GM19193 (cell line): Measurements from ENCODE around the gene KLK2.

Source experiments
- POLR2A ChIP-seq: IDR thresholded peaks from 4 replicates; pipeline ENCODE4 v1.6.1; 2011; ENCODE audit not compliant: insufficient read depth, insufficient read length; ENCODE audit errors: extremely low read depth

The KLK2 gene

GRCh38 chr19:50839712-50840655 is 33.3 kb upstream of the KLK2 start:
- no peak for TF ChIP-seq POLR2A

- TF ChIP-seq POLR2A: no peak
These were observed 31.1 kb upstream of the KLK2 start for GRCh38 chr19:50842130-50842529.

GRCh38 chr19:50843205-50843604 is 30.0 kb upstream of the KLK2 start:
- TF ChIP-seq POLR2A: no peak

GRCh38 chr19:50843701-50844221 is 29.5 kb upstream of the KLK2 start:
- TF ChIP-seq POLR2A: no peak

GRCh38 chr19:50844296-50844935 is 28.8 kb upstream of the KLK2 start:
- no peak for TF ChIP-seq POLR2A

- no peak for TF ChIP-seq POLR2A
These were observed 22.5 kb upstream of the KLK2 start for GRCh38 chr19:50850738-50851137.

- no peak for TF ChIP-seq POLR2A
These were observed 21.6 kb upstream of the KLK2 start for GRCh38 chr19:50851620-50852019.

DNA sequence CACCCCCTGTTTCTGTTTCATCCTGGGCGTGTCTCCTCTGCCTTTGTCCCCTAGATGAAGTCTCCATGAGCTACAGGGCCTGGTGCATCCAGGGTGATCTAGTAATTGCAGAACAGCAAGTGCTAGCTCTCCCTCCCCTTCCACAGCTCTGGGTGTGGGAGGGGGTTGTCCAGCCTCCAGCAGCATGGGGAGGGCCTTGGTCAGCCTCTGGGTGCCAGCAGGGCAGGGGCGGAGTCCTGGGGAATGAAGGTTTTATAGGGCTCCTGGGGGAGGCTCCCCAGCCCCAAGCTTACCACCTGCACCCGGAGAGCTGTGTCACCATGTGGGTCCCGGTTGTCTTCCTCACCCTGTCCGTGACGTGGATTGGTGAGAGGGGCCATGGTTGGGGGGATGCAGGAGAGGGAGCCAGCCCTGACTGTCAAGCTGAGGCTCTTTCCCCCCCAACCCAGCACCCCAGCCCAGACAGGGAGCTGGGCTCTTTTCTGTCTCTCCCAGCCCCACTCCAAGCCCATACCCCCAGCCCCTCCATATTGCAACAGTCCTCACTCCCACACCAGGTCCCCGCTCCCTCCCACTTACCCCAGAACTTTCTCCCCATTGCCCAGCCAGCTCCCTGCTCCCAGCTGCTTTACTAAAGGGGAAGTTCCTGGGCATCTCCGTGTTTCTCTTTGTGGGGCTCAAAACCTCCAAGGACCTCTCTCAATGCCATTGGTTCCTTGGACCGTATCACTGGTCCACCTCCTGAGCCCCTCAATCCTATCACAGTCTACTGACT is 18.4 kb upstream of the KLK2 start, which contains the start of gene KLK3:
KLK3 (plus strand) TSS at position 280 of the 775 bp plus-strand sequence; CDS start at position 321, 41 bp downstream.
- TF ChIP-seq POLR2A: no peak

GRCh38 chr19:50857366-50857765 is 15.9 kb upstream of the KLK2 start:
- TF ChIP-seq POLR2A: no peak

DNA sequence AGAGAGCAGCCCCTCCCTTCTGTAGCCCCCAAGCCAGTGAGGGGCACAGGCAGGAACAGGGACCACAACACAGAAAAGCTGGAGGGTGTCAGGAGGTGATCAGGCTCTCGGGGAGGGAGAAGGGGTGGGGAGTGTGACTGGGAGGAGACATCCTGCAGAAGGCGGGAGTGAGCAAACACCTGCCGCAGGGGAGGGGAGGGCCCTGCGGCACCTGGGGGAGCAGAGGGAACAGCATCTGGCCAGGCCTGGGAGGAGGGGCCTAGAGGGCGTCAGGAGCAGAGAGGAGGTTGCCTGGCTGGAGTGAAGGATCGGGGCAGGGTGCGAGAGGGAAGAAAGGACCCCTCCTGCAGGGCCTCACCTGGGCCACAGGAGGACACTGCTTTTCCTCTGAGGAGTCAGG is 14.4 kb upstream of the KLK2 start:
- TF ChIP-seq POLR2A: no peak

GRCh38 chr19:50859849-50860248 is 13.4 kb upstream of the KLK2 start:
- TF ChIP-seq POLR2A: no peak

GRCh38 chr19:50861010-50861409 is 12.2 kb upstream of the KLK2 start:
- TF ChIP-seq POLR2A: no peak

DNA sequence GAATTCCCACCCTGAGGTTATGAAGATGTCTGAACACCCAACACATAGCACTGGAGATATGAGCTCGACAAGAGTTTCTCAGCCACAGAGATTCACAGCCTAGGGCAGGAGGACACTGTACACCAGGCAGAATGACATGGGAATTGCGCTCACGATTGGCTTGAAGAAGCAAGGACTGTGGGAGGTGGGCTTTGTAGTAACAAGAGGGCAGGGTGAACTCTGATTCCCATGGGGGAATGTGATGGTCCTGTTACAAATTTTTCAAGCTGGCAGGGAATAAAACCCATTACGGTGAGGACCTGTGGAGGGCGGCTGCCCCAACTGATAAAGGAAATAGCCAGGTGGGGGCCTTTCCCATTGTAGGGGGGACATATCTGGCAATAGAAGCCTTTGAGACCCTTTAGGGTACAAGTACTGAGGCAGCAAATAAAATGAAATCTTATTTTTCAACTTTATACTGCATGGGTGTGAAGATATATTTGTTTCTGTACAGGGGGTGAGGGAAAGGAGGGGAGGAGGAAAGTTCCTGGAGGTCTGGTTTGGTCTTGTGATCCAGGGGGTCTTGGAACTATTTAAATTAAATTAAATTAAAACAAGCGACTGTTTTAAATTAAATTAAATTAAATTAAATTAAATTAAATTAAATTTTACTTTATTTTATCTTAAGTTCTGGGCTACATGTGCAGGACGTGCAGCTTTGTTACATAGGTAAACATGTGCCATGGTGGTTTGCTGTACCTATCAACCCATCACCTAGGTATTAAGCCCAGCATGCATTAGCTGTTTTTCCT is 11.5 kb upstream of the KLK2 start:
- no peak for TF ChIP-seq POLR2A

GRCh38 chr19:50869479-50869878 is 3.8 kb upstream of the KLK2 start:
- TF ChIP-seq POLR2A: no peak
